Measurements from ENCODE around the gene PAK3. TPM values are rescaled to one million over a fixed set of nuclear protein-coding genes. Genes with fewer than 3 reads are reported as not detected.
A peak's percentile ranks its signal among the peaks of the same experiment; 100 is the strongest.

The PAK3 gene
- total RNA-seq, 4 donors from 2014 or later: 1.3 to 7.0 (median 4.0) TPM

DNA sequence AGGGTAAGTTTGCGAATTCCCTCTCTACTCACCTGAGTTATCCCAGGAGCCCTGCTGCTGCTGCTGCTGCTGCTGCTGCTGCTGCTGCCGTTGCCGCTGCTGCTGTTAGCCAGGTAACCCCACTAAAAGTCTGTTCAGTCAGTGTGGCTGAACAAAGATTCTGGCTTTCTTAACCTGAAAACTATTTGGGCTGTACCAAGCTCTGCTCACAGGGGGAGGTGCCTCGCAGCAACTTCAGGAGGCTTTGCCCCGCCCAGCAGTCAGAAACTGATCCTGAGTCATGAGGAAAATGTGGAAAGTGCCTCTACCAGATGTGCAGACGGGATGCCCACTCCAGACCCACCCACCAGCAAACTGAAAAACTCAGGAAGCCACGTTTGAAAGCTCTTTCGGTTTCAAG, 174.3 kb downstream of the PAK3 start, which contains the start of gene CAPN6:
TSS of gene CAPN6 (minus strand) at position 145 of the 400 bp plus-strand sequence. CDS start 6,547 bp downstream, outside the sequence.
- no peak for TF ChIP-seq POLR2A (IDR thresholded peaks at IDR 0.05)
- TF ChIP-seq, protein P1, sequence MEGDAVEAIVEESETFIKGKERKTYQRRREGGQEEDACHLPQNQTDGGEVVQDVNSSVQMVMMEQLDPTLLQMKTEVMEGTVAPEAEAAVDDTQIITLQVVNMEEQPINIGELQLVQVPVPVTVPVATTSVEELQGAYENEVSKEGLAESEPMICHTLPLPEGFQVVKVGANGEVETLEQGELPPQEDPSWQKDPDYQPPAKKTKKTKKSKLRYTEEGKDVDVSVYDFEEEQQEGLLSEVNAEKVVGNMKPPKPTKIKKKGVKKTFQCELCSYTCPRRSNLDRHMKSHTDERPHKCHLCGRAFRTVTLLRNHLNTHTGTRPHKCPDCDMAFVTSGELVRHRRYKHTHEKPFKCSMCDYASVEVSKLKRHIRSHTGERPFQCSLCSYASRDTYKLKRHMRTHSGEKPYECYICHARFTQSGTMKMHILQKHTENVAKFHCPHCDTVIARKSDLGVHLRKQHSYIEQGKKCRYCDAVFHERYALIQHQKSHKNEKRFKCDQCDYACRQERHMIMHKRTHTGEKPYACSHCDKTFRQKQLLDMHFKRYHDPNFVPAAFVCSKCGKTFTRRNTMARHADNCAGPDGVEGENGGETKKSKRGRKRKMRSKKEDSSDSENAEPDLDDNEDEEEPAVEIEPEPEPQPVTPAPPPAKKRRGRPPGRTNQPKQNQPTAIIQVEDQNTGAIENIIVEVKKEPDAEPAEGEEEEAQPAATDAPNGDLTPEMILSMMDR (IDR thresholded peaks at IDR 0.05): no peak
- DNase-seq (ENCODE audit: low spot score in 2 of 2): peak in 1 of 2 donors; percentile 13
- H3K4me3 ChIP-seq (ENCODE audit: low read depth, poor library complexity, severe bottlenecking): no peak within 1 kb of the TSS

More for the DNA sequence above, 174.3 kb downstream of the PAK3 start, which contains the start of gene CAPN6:
- WGBS, 2 donors: 20 to 28% methylated on average over 6 to 8 of the region's 8 CpGs
- intact Hi-C loops (cut with DNase I; ENCODE audit: low total_unique reads): no loop called here

Other genes with a start within 250 kb of the PAK3 start
- gene CAPN6, start 174.3 kb downstream of the PAK3 start, total RNA-seq: under 1 TPM in 2 of 4 donors, not detected in 2; 0.34 to 0.88 TPM